Measurements from ENCODE around the gene GKN2.

DNA sequence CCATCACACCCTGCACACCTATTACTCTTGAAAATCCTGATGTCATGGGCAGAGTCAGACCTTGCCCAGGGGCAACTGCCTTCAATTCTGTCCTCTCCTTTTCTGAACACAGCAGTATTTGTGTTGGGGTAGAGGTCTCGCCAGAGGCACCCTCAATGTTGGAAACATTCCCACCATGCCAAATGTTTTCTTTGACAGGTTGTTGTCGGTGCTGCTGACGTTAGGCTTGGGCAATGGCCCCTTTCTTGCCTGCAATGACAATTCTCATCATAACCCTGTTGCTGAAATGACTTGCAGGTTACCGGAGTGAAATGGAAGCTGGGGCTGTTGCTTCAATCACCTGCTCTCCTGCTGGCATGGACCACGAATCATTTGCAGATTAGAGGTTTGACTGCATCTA, 39.6 kb upstream of the GKN2 start:
- no peak for TF ChIP-seq POLR2A (IDR thresholded peaks at IDR 0.05)
- TF ChIP-seq, protein P1, sequence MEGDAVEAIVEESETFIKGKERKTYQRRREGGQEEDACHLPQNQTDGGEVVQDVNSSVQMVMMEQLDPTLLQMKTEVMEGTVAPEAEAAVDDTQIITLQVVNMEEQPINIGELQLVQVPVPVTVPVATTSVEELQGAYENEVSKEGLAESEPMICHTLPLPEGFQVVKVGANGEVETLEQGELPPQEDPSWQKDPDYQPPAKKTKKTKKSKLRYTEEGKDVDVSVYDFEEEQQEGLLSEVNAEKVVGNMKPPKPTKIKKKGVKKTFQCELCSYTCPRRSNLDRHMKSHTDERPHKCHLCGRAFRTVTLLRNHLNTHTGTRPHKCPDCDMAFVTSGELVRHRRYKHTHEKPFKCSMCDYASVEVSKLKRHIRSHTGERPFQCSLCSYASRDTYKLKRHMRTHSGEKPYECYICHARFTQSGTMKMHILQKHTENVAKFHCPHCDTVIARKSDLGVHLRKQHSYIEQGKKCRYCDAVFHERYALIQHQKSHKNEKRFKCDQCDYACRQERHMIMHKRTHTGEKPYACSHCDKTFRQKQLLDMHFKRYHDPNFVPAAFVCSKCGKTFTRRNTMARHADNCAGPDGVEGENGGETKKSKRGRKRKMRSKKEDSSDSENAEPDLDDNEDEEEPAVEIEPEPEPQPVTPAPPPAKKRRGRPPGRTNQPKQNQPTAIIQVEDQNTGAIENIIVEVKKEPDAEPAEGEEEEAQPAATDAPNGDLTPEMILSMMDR (IDR thresholded peaks at IDR 0.05) = no peak

All from esophagus squamous epithelium (tissue), 4 donors.